SU-DHL-6 (cell line): ENCODE measurements around the gene TENM4.

Source experiments
- H2AFZ ChIP-seq: fragments of 200-600 bp; sonication (generic); 2 replicates; pipeline ENCODE4 v1.6.1; 2014; ENCODE audit warnings: low read depth, mild to moderate bottlenecking, moderate library complexity, mixed read lengths, antibody characterized with exemption, low read length; ENCODE audit not compliant: severe bottlenecking
- H3F3A ChIP-seq: fragments of 200-600 bp; shearing (Covaris generic); 2 replicates; pipeline ENCODE4 v1.6.0; 2016; ENCODE audit warnings: antibody characterized with exemption, mild to moderate bottlenecking; ENCODE audit not compliant: insufficient read depth
- H3K27ac ChIP-seq: fragments of 200-600 bp; sonication (generic); 2 replicates; pipeline ENCODE4 v1.5.1; 2016; ENCODE audit warnings: low read depth, mild to moderate bottlenecking, low read length, moderate library complexity, mixed read lengths
- H3K27me3 ChIP-seq: fragments of 200-600 bp; sonication (generic), shearing (Covaris generic); 2 replicates; pipeline ENCODE4 v1.6.0; 2014; ENCODE audit warnings: mild to moderate bottlenecking, low read length
- H3K36me3 ChIP-seq: fragments of 200-600 bp; sonication (generic); 2 replicates; pipeline ENCODE4 v1.6.1; 2014; ENCODE audit warnings: mild to moderate bottlenecking, low read length, mixed read lengths
- H3K4me2 ChIP-seq: fragments of 300-600, 200-600 bp; shearing (Covaris generic), sonication (generic); 2 replicates; pipeline ENCODE4 v1.6.0; 2014; ENCODE audit warnings: low read length, low read depth, mild to moderate bottlenecking; ENCODE audit not compliant: poor library complexity, severe bottlenecking
- H3K4me3 ChIP-seq: fragments of 200-600 bp; sonication (generic); 2 replicates; pipeline ENCODE4 v1.5.1; 2014; ENCODE audit warnings: antibody characterized with exemption, low read length, mild to moderate bottlenecking, mixed read lengths; ENCODE audit not compliant: insufficient read depth, poor library complexity, severe bottlenecking
- H3K79me2 ChIP-seq: fragments of 200-600 bp; sonication (generic); 2 replicates; pipeline ENCODE4 v1.6.1; 2014; ENCODE audit warnings: mild to moderate bottlenecking, low read length, moderate library complexity; ENCODE audit not compliant: insufficient read depth
- H3K9ac ChIP-seq: fragments of 200-600 bp; sonication (generic); 2 replicates; pipeline ENCODE4 v1.7.0; 2014; ENCODE audit warnings: mild to moderate bottlenecking, low read length
- H3K9me2 ChIP-seq: fragments of 200-600 bp; sonication (generic); replicated peaks from 2 replicates; pipeline ENCODE4 v1.6.1; 2014; ENCODE audit warnings: low read length; ENCODE audit not compliant: insufficient read depth
- H3K9me3 ChIP-seq: fragments of 200-600 bp; sonication (generic); 2 replicates; pipeline ENCODE4 v1.6.1; 2014; ENCODE audit warnings: low read length, mixed read lengths; ENCODE audit not compliant: insufficient read depth
- H4K20me1 ChIP-seq: fragments of 200-600 bp; sonication (generic); 2 replicates; pipeline ENCODE4 v1.6.1; 2014; ENCODE audit warnings: low read depth, mild to moderate bottlenecking, antibody characterized with exemption, low read length, moderate library complexity, mixed read lengths
- EZH2phosphoT487 ChIP-seq: fragments of 200-600 bp; sonication (generic), shearing (Covaris generic); conservative IDR thresholded peaks from 2 replicates; pipeline ENCODE4 v1.6.1; 2018; ENCODE audit warnings: mild to moderate bottlenecking, antibody characterized with exemption, low read length, moderate library complexity, mixed read lengths
- TF ChIP-seq, protein P1 (sequence below): fragments of 200-600 bp; sonication (generic); IDR thresholded peaks from one replicate; pipeline ENCODE4 v1.5.1; 2017; ENCODE audit warnings: antibody characterized with exemption, mild to moderate bottlenecking, low read length, moderate library complexity; ENCODE audit not compliant: insufficient read depth, poor library complexity, severe bottlenecking

TENM4 gene

DNA sequence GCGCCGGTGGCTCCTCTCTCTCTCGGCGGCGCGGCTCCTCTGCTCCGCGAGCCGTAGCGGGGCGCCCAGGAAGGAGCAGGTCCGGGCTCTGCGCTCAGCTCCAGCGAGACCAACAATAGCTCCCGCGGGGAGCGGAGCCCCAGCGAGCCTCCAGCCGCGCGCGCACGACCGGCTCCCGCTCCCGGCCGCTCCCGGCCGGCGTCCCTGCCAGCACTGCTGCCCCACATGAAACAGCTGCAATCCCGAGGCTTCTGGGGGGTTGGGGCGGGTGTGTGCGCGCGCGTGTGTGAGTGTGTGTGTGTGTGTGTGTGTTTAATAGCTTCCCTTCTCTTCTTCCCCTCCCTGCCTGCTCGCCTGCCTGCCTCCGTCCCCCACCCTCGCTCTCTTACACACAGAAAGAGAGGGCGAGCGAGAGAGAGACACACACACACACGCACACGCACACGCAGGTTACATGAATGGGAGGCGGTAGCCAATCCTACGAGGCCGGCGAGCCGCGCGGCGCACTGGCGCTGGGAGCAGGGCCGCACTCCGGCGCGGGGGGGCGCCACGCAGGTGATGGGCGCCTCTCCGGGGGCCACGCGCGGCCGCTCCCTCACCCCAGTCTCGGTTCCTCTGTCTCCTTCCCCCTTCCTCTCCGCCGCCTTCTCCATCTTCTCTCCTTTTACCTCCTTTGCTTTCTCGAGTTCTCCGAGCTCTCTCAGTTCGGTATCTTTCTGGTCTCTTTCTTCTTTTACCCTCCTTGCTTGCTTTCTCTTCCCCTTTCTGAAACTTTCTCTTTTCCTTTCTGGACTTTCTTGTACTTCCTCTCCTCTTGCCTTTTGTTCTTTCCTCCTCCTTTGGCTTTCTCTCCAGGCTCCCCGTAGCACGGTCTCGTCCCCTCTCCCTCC, at the start of gene TENM4:
Gene TENM4, minus strand, starts transcription at position 460 of the 890 bp plus-strand sequence. CDS start 371,086 bp downstream, outside the sequence.
- no peaks in the 10 kb centered on the region for H3K79me2 ChIP-seq
- H3K9ac ChIP-seq = no peak within 1 kb of the TSS
- H3K4me2 ChIP-seq = no peak within 1 kb of the TSS
- no peaks in the 10 kb centered on the region for H3K36me3 ChIP-seq
- H3F3A ChIP-seq = no peaks in the 10 kb centered on the region
- H3K9me2 ChIP-seq = no peaks in the 10 kb centered on the region
- H3K27me3 ChIP-seq = no peaks in the 10 kb centered on the region
- no peaks in the 10 kb centered on the region for H3K9me3 ChIP-seq
- H4K20me1 ChIP-seq = no peaks in the 10 kb centered on the region
- TF ChIP-seq, protein P1, sequence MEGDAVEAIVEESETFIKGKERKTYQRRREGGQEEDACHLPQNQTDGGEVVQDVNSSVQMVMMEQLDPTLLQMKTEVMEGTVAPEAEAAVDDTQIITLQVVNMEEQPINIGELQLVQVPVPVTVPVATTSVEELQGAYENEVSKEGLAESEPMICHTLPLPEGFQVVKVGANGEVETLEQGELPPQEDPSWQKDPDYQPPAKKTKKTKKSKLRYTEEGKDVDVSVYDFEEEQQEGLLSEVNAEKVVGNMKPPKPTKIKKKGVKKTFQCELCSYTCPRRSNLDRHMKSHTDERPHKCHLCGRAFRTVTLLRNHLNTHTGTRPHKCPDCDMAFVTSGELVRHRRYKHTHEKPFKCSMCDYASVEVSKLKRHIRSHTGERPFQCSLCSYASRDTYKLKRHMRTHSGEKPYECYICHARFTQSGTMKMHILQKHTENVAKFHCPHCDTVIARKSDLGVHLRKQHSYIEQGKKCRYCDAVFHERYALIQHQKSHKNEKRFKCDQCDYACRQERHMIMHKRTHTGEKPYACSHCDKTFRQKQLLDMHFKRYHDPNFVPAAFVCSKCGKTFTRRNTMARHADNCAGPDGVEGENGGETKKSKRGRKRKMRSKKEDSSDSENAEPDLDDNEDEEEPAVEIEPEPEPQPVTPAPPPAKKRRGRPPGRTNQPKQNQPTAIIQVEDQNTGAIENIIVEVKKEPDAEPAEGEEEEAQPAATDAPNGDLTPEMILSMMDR = no peak
- TF ChIP-seq EZH2phosphoT487 = no peak
- no peak within 1 kb of the TSS for H3K4me3 ChIP-seq
- no peak within 1 kb of the TSS for H3K27ac ChIP-seq
- H2AFZ ChIP-seq = no peak within 1 kb of the TSS

DNA sequence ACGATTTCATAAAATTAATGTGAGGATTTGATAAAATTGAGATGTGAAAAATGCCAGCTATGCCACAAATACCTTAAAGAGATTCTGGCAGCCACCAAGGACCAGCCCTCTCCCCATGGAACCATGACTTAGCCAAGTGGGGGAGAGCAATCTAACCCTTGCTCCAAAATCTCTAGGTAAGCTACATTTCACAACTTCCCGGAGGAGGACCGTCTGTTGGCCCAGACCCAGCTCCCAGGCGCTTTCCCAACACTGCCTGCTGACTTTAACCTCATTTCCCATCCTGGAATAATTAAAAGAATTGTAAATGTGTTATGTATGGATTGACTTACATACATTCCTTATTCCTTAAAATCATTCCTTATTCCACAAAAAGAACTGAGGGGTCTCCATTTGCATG, 47.5 kb upstream of the TENM4 start:
- Histone ChIP-seq H3K27me3 (no peaks in the 10 kb centered on the region), H3K4me2 (no peak overlapping the region), H3K79me2 (no peaks in the 10 kb centered on the region), H3K9me2 (no peaks in the 10 kb centered on the region), H3K4me3 (no peak overlapping the region), H3K36me3 (no peaks in the 10 kb centered on the region), H3K9me3 (no peaks in the 10 kb centered on the region), H4K20me1 (no peaks in the 10 kb centered on the region), H3K9ac (no peak overlapping the region), H3F3A (no peaks in the 10 kb centered on the region), H3K27ac (no peak overlapping the region), H2AFZ (no peak overlapping the region)
- TF ChIP-seq, protein P1 = no peak
- no peak for TF ChIP-seq EZH2phosphoT487

DNA sequence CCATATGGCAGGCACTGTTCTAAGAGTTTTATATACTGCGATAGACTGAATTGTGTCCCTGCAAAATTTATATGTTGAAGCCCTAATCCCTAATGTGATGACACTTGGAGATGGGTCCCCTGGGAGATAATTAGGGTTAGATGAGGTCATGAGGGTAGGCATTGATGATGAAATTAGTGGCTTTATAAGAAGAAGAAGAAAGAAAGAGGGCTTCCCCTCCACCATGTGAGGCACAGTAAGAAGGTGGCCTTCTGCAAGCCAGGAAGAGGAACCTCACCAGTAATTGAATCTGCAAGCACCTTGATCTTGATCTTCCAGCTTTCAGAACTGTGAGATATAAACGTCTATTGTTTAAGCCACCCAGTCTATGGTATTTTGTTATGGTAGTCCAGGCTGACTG, 46.6 kb upstream of the TENM4 start:
- no peaks in the 10 kb centered on the region for H4K20me1 ChIP-seq
- TF ChIP-seq, protein P1 = no peak
- TF ChIP-seq EZH2phosphoT487 = no peak
- no peak overlapping the region for H2AFZ ChIP-seq
- no peaks in the 10 kb centered on the region for H3K79me2 ChIP-seq
- H3K9me3 ChIP-seq = no peaks in the 10 kb centered on the region
- H3K27ac ChIP-seq = no peak overlapping the region
- no peaks in the 10 kb centered on the region for H3K9me2 ChIP-seq
- H3K27me3 ChIP-seq = no peaks in the 10 kb centered on the region
- no peak overlapping the region for H3K4me3 ChIP-seq
- H3K4me2 ChIP-seq = no peak overlapping the region
- H3K36me3 ChIP-seq = no peaks in the 10 kb centered on the region
- no peaks in the 10 kb centered on the region for H3F3A ChIP-seq
- no peak overlapping the region for H3K9ac ChIP-seq
